ENCODE results near the gene LMAN1.

DNA sequence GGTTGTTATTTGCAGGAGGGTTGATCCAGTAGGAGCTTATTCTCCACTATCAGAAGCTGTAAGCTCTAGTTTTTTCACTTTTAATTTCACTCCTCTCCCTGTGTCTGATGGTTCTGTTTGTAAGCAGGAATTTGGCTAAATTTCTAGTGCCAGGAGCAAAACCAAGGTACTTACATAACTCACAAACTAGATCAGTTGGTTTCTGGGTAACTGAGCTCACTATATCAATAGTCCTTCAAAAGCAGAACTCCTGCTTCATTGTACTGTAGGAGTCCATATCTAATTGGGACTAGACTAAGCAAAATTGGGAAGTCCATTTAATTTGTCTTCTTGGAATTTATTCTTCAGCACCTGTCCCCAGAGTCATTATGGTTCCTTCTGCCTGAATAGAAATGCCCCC lies 65.7 kb downstream of the LMAN1 start:
- no peak for TF ChIP-seq CTCF (IDR thresholded peaks at IDR 0.05; ENCODE audit: poor library complexity)
- TF ChIP-seq EZH2 (IDR thresholded peaks at IDR 0.05; ENCODE audit: borderline replicate concordance) = no peak
- TF ChIP-seq EZH2phosphoT487 (IDR thresholded peaks at IDR 0.05; ENCODE audit: low read depth, severe bottlenecking, unreplicated experiment) = no peak

Measured in hepatocyte (in vitro differentiated cells).